BE2C (cell line): ENCODE data around the gene ENTREP1.

Experiments used
- DNase-seq: peaks from one replicate; pipeline ENCODE4 v3.0.0-alpha.2; 2020
- H3K27me3 ChIP-seq: fragments of 250-450 bp; sonication (Bioruptor Pico); 2 replicates; pipeline ENCODE4 v1.5.1; 2020; ENCODE audit warnings: mild to moderate bottlenecking
- H3K36me3 ChIP-seq: fragments of 250-450 bp; sonication (Bioruptor Pico); 2 replicates; pipeline ENCODE4 v1.5.1; 2020; ENCODE audit warnings: mild to moderate bottlenecking
- H3K4me1 ChIP-seq: fragments of 250-450 bp; sonication (Bioruptor Pico); 2 replicates; pipeline ENCODE4 v1.5.1; 2020
- H3K4me3 ChIP-seq: 2 replicates; pipeline ENCODE4 v1.5.1; 2011; ENCODE audit warnings: low read depth, low read length
- H3K9me3 ChIP-seq: fragments of 250-450 bp; sonication (Bioruptor Pico); 2 replicates; pipeline ENCODE4 v1.5.1; 2020
- CTCF ChIP-seq: IDR thresholded peaks from 2 replicates; pipeline ENCODE4 v1.5.1; 2012; ENCODE audit warnings: mild to moderate bottlenecking, low read depth, low read length

ENTREP1 gene

GRCh38 chr9:69380301-69380700 is 55.3 kb downstream of the ENTREP1 start:
- H3K4me1 ChIP-seq: no peaks in the 10 kb centered on the region
- TF ChIP-seq CTCF: no peak
- no peaks in the 10 kb centered on the region for H3K36me3 ChIP-seq
- DNase-seq: no peak
- no peaks in the 10 kb centered on the region for H3K9me3 ChIP-seq
- H3K27me3 ChIP-seq: 0 out of 2 replicates have a peak, but pooled peaks cover 4% of the 10 kb centered on the region
- no peak overlapping the region for H3K4me3 ChIP-seq

- H3K9me3 ChIP-seq: no peaks in the 10 kb centered on the region
- no peak for TF ChIP-seq CTCF
- no peak for DNase-seq
- H3K4me3 ChIP-seq: no peak overlapping the region
- H3K36me3 ChIP-seq: no peaks in the 10 kb centered on the region
- no peaks in the 10 kb centered on the region for H3K4me1 ChIP-seq
- 0 out of 2 replicates have a peak, but pooled peaks cover 4% of the 10 kb centered on the region for H3K27me3 ChIP-seq
These were observed 55.8 kb downstream of the ENTREP1 start for GRCh38 chr9:69380811-69381210.

GRCh38 chr9:69382135-69382534 is 57.1 kb downstream of the ENTREP1 start:
- Histone ChIP-seq H3K36me3 (no peaks in the 10 kb centered on the region), H3K27me3 (0 out of 2 replicates have a peak, but pooled peaks cover 4% of the 10 kb centered on the region), H3K9me3 (no peaks in the 10 kb centered on the region), H3K4me3 (no peak overlapping the region), H3K4me1 (no peaks in the 10 kb centered on the region)
- DNase-seq: no peak
- TF ChIP-seq CTCF: no peak

GRCh38 chr9:69385581-69386033 is 60.6 kb downstream of the ENTREP1 start:
- Histone ChIP-seq H3K9me3 (no peaks in the 10 kb centered on the region), H3K36me3 (no peaks in the 10 kb centered on the region), H3K27me3 (peaks cover 4% of the 10 kb centered on the region; the same call in 1 of the 2 replicates), H3K4me3 (no peak overlapping the region), H3K4me1 (no peaks in the 10 kb centered on the region)
- no peak for DNase-seq
- TF ChIP-seq CTCF: no peak

GRCh38 chr9:69386651-69387050 is 61.6 kb downstream of the ENTREP1 start:
- no peak for TF ChIP-seq CTCF
- Histone ChIP-seq H3K36me3 (no peaks in the 10 kb centered on the region), H3K9me3 (no peaks in the 10 kb centered on the region), H3K4me3 (no peak overlapping the region), H3K27me3 (peaks cover 4% of the 10 kb centered on the region; the same call in 1 of the 2 replicates), H3K4me1 (no peaks in the 10 kb centered on the region)
- no peak for DNase-seq

GRCh38 chr9:69388596-69388995 is 63.6 kb downstream of the ENTREP1 start:
- TF ChIP-seq CTCF: no peak
- DNase-seq: no peak
- no peaks in the 10 kb centered on the region for H3K9me3 ChIP-seq
- no peak overlapping the region for H3K4me3 ChIP-seq
- no peaks in the 10 kb centered on the region for H3K36me3 ChIP-seq
- no peaks in the 10 kb centered on the region; the same call in 1 of the 2 replicates for H3K27me3 ChIP-seq
- H3K4me1 ChIP-seq: no peaks in the 10 kb centered on the region
